ENCODE measurements around the gene OR9Q1.
"Not testable (repeated sequence)": the region's sequence is repeated elsewhere in the genome, so short reads cannot be mapped to it uniquely, and the experiment has no call there.

Gene OR9Q1, protein sequence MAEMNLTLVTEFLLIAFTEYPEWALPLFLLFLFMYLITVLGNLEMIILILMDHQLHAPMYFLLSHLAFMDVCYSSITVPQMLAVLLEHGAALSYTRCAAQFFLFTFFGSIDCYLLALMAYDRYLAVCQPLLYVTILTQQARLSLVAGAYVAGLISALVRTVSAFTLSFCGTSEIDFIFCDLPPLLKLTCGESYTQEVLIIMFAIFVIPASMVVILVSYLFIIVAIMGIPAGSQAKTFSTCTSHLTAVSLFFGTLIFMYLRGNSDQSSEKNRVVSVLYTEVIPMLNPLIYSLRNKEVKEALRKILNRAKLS

DNA sequence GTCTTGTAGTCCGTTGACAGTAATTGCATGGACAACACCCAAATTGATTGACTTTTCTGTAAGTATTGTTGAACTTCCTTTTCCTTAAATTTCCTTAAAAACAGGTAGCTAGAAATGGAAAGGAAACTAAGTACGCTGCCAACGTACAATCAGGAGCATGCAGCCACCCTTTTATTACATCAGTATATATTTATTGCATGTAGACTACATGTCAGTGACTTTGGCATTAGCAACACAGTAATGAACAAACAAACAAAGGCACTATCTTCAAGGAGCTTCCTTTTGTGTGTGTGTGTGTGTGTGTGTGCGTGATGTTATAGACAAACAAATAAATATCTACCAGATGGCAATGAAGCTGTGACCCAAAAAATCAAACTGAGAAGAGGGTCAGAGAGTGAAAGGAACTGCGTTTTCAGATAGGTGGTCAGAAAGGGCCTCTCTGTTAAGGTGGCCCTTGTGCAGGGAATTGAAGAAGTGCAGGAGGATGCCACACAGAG is at the start of gene OR9Q1:
TSS of gene OR9Q1 (plus strand) at position 447 of the 497 bp plus-strand sequence. CDS start 155,564 bp downstream, outside the sequence.
- DNase-seq = no peak

DNA sequence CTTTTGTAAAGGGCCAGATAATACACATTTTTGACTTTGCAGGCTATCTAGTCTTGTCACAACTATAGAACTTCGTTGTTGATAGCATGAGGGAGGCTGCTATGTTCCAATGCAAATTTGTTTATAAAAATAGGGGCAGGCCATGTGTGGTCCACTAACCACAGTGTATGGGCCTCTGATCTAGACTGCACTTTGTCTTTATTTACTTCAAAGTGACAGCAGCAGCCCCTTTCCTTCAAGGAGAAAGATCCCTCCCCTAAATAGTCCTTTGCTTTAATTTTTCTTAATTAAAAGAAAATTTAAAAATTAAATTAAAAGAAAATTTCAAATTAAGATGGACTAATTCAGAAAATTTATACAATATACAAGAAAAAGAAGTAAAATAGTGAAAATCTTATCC is 49.5 kb upstream of the OR9Q1 start:
- no peak for DNase-seq

DNA sequence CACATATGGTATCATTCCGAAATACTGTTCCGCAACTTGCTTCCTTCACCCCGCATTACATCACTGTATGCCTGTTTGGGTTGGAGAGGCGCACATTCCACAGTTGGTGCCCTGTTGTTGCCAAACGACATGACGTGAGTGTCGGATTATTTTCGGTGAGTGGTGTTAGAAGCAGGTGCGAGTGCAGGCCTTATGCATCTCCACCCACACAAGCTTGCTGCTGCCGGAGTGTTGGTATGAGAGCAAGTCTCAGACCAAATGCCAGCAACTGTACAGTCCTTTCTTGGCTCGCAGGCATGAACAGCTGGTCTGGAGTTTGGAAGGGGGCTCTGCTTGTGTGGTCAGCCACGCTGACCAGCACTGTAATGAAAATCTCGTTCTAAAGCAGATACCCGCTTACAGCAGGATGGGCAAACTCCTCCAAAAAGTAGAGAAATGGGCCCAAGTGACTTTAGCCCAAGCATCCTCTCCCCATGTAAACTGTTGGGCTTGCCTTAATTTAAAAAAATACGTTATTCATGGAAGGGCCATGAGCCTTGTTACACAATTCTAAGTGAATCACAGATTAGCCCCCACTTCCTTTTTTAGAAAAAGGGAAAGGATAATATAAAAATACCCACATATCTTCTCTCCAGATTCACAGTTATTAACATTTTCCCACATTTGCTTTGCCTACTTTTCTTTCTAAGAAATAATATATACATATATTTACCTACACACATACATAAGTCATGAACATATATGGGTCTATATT is 48.7 kb upstream of the OR9Q1 start:
- DNase-seq = no peak

DNA sequence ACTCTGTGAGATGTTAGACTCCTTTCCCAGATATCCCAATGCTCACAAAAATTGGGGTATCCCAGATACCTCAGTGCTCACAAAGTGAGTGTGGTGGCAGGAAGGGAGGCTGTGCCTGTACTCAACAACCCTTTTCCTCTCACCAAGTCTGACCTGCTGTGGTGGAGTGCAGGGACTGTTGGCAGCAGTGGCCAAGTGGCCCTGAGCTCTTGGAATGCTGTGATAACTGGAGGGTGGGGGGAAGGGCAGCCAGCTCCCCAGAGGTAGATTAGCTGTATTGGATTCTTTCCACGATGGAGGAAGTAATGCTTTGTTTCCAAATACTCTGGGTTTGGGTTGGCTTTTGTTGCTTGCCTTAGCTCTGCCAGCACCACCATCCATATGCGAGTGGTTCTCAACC is 46.0 kb upstream of the OR9Q1 start:
- DNase-seq = no peak

DNA sequence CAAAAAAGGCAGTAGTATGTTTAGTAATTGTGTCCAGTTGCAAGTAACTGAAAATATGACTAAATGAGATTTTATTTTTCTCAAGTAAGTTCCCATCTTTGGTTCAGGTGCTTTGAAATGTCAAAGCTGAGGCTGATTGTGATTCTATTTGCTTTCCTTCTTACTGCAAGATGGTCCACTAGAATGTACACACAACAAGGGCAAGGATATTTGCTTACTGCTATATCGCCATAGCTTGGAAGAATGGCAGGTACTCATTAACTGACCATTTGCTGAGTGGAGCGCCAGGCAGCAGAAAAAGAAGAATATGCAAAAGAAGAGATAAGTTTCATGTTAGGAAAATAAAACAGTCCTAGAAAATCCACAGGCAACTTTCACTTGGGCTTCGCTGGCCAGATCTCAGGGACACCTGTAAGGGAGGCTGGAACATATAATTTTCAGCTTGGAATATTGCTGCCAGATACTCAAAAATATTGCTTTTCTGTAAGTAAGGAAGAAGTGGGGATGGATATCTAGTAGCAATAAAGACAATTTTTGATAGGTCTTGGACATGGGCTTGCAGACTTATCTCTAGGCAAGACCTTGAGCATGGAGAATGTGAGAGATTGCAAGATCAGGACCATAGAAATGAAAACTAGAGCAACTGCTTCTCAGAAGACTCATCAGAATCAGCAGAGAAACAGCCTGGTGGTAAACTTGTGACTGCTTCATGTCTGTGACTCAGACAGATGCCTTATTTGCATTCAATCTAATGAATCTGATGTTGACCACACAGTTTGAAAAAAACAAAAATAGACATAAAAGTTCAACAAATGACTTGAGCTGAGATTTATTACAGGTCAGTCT is 44.8 kb upstream of the OR9Q1 start:
- DNase-seq = no peak

DNA sequence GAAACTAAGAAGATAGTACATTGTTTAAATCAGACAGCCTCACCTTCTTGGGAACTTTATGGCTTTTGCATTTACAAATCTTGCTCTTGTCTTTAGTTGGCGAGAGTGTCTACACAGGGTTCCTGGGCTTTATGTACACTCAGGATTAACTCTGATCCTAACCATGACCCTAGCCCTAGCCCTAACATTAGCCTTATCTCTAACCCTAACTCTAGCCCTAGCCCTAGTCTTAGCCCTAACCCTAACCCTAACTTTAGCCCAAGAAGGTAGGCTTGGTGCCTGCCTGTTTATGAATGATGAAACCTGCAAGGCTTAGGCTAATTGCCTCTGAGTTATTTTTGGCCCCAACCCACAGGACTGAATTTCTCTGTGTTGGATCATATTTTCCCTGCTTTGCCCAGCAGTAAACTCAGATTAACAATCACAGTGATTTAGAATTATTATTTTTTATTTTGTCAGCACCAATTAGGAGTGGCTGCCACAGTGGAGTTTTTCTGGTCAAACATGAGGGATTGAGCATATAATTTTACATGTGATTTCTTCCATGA is 44.1 kb upstream of the OR9Q1 start:
- no peak for DNase-seq

DNA sequence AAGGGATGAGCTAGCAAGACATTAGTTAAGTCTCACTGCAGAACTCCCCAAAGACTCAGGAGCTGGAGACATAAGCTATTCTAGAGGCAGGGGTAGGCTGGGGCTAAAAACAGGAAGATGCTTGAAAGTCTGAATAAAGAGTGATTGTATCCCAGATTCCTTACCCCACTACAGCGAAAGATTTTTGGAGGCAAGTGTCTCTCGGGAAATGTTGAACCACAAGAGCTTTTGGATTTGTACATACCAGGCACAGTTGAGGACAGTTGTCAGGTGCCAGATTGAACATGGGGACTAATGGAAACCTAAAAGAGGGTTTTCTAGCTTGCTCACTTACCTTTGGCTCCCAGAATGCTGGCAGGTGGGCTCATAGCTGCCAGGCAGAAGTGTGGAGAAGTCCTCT is 43.5 kb upstream of the OR9Q1 start:
- DNase-seq = no peak

DNA sequence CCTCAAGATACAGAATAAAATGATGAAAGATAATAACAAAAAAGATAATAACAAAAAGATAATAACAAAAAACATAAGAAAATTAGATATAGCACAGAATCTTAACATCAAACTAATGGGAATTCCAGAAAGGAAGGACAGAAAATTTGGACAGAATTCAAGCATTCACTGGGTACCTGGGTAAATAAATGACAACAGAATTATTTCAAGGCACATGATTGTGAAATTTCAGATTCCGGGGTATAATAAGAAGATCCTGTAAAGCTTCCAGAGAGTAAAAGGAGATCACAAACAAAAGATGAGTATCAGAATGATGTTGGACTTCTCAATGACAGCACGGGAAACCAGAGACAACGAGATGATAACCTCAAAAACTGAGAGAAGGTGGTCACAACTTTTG is 42.1 kb upstream of the OR9Q1 start:
- no peak for DNase-seq

DNA sequence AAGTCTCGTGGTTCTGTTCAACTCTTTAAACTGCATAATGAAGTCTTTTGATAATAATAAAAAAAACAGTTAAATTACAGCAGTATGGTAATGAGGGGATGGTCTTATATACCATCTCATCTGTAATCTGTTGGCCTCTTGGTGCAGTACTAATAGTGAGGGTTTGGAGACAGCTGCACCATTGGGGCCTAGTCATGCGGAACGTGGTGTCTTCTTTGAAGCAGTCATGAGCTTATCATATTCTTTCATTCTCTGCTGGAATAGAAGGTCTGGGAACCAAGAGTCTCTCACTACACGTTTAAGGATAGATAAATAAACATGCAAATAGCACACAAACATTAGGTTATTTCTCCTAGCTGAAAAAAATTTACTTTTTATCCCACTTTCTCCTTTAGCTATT is 40.9 kb upstream of the OR9Q1 start:
- no peak for DNase-seq

DNA sequence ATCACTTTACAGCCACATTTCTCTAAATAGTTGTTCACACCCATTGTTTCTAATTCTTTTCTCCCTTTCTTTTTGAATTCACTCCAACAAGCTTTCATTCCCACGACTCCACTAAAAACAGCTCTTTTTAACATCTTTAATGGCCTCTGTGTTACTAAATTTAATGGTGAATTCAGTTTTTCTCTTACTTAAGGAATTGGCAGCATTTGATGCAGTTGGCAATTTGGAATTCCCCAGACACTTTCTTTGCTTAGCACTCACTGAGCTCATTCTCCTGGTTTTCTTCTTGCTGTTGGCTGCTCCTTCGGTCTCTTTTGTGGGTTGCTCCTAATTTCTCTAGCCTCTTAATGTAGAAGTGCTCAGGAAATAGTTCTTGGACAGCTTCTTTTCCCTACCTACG is 40.5 kb upstream of the OR9Q1 start:
- no peak for DNase-seq

DNA sequence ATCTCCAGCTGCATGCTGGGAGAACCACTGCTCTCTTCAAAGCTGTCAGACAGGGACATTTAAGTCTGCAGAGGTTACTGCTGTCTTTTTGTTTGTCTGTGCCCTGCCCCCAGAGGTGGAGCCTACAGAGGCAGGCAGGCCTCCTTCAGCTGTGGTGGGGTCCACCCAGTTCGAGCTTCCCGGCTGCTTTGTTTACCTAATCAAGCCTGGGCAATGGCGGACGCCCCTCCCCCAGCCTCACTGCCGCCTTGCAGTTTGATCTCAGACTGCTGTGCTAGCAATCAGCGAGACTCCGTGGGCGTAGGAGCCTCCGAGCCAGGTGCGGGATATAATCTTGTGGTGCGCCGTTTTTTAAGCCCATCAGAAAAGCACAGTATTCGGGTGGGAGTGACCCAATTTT is 24.2 kb upstream of the OR9Q1 start:
- not testable (repeated sequence) for DNase-seq

DNA sequence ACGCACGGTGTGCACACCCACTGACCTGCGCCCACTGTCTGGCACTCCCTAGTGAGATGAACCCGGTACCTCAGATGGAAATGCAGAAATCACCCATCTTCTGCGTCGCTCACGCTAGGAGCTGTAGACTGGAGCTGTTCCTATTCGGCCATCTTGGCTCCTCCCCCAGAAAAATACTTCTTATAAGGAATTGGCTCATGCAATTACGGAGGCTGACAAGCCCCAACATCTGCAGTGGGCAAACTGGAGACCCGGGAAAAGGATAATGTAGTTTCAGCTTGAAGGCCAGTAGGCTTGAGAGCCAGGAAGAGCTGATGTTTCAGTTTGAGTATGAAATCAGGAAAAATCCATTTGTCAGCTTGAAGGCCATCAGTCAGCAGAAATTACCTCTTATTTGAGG is 23.7 kb upstream of the OR9Q1 start:
- not testable (repeated sequence) for DNase-seq

DNA sequence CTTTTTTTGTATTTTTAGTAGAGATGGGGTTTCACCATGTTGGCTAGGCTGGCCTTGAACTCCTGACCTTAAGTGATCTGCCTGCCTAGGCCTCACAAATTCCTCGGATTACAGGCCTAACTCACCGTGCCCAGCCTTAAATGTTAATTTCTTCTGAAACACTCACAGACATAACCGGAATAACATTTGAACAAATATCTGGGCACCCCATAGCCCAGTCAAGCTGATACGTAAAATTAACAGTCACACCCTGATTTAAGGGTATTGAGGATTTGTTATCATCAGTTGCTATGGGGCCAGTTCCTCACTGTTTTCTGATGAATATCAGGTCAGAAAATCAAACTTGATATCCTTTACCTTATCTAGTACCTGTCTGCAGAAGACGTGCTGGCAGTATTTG is 23.0 kb upstream of the OR9Q1 start:
- DNase-seq = no peak

DNA sequence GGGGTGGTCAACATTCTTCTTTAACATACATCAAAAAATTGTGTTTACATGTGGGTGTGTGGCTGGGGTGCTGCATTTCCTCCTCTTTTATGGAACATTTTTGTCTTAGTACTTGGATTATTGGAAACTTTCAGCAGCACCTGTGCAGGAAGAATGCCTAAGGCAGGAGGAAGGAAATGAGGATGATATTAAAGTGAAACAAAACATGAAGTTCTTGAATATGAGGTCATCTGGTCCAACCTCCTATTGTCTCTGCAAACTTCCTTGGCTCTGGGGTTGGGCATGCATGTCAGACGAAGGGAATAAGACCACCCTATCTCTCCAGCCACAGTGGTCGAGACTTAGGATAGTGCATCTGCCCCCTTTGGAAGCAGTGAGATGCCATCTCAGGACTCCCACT is 20.6 kb upstream of the OR9Q1 start:
- DNase-seq = no peak

DNA sequence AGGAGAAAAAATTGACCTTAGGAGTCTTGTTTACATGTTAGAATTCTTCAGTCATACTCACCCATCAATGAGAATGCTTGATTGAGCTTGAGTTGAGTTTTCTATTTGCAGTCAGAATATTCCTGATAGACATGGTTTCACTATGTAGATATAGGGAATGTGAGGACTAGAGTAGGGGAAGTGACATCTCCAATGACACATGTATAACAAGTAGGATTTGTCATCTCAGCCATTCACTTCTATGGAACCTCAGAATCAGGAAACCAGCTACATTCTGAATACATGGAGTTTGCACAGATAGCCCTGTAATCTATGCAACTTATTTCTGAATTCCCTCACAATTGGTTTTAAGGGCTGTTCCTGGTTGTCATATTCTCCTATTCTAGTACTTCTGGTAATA is 20.1 kb upstream of the OR9Q1 start:
- no peak for DNase-seq

DNA sequence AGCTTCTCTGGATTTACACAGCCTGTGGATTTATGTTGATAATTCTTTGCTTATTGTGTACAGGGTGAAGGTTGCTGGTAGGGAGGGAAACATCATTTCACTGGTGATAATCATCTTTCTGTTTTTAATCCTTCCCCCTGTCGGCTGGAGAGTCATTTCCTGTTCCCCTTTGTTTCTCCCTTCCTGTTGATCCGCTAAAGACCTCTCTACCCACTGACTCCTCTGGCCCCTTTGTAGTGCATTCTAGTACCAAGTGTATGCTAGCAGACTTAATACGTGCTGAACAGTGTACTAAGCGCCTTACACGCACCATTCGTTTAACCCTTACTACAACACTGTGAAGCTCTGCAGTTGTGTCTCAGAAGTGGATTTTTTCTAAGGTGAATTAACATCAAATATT is 19.0 kb upstream of the OR9Q1 start:
- DNase-seq = no peak

DNA sequence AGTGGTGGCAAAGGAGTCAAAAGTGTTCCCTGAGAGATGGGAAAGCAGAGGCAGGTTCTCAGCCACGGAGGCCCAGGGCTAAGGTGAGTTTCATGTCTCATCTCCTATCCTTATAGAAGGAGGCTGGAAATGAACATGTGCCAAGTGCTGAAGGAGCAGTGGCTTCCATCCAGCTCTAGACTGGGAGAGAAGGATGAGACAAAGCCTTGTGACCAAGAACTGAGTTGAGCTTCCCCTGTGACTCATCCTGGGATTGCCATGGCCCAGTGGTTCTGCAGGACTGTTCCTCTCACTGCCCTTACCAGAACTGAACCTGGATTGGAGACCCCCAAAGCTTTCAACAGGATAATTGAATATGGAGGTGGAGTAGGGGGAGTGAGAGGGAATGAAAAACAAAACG is 16.7 kb upstream of the OR9Q1 start:
- DNase-seq = no peak

DNA sequence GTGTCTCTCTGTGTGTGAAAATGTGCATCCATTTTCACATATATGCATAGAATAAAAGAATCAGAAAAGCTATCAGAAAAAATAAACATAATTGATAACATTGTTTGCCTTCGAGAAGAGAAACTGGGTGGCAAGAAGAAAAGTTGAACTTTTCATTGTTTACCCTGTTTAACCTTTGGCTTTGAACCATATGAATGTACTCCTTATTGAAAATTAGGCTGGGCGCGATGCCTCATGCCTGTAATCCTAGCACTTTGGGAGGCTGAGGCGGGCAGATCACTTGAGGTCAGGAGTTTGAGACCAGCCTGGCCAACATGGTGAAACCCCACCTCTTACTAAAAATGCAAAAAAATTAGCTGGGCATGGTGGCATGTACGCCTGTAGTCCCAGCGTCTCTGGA is 11.9 kb upstream of the OR9Q1 start:
- no peak for DNase-seq

DNA sequence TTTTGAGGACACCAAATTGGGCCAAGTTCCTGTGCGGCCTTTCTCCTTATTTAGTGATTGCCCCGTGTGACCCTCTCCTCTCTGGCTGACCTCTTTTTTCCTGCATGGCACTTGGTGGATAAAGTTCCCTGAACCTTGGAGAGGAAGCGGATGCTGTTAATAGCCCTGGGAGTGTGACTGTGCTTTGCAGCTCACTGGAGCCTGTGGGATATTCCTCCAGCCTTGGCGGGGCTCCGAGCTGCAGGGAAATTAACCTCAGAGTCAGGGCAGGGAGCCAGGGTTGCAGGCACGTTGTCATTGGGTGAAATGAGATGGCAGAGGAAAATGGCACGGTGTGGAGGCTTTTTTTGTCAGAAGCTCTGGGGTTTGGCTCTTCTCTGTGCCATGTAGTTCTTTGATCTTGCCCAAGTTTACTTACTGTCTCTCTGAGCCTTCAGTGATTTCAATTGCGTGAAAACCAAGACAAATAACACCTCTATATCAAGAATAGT is 965 bp downstream of the OR9Q1 start:
- DNase-seq = no peak

DNA sequence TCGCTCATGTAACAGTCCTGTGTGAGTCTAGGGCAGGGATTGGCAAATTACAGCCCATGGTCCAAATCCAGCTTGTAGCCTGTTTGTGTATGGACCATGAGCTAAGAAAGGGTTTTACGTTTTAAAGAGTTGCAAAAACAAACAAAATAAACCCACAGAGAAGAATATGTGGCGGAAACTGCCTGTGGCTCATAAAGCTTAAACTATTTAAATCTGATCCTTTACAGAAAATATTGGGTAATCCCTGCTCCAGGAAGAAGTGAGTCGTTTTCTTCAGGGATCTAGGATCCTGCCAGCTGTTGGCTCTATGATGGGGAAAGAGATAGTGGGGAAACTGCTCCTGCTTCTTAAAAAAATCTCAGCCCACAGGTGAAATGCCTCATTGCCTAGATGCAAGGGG is 3.7 kb downstream of the OR9Q1 start:
- no peak for DNase-seq

DNA sequence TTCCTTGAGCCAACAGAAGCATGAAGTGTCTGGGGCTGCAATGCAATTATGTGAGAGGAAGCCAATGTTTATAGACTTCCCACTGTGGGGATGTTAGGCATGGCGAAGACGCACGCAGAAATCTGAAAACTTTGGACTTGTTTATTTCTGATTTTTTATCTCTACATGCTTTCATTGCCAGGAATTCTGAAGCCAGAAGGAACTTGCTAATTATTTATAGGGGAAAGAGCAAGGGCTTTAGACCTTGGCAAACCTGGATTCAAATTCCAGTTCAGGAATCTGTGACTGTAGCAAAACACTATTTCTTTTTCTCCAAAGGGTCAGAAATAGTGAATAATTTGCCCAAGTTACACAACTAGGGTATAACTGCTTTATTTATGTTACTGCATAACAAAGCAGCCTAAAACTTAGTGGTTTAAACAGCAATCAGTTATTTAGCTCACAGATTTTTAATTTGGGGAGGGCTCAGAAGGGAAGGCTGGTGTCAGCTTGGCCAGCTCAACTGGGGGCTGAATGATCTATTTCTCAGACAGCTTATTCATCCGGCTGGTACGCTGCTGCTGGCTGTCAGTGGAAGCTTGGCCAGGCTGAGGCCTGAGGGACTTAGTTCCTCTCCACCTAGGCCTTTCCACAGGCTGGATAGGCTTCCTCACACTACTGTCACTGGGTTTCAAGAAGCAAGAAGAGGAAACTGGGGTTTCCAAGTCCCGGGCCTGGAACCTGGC is 5.2 kb downstream of the OR9Q1 start:
- DNase-seq = no peak

DNA sequence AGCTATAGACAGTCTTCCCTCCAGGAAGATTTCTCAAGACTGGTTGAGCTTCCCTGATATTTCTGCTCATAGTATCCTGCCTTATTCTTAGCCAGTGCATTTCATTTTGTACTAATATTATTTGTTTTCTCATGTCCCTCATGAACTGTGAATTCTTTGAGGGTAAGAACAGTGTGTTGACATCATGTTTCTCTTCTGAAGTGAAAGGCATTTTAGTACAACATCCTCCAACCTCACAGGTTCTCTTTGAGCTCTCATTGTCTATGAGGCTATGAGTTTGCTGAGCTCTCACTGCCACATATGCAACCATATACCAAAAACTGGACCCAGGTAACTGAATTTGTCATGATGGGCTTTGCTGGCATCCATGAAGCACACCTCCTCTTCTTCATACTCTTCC is 7.0 kb downstream of the OR9Q1 start, which contains the start of gene OR6Q1:
TSS of gene OR6Q1 (plus strand) at position 301 of the 400 bp plus-strand sequence. CDS start at position 301, 0 bp downstream.
- DNase-seq = no peak
